GM12892 (cell line): ENCODE results near the gene MRPL38.

Experiments
- POLR2A ChIP-seq: IDR thresholded peaks from 2 replicates; pipeline ENCODE4 v1.6.1; 2011; ENCODE audit warnings: low read depth, low read length, control low read depth
- POLR2AphosphoS5 ChIP-seq: IDR thresholded peaks from 2 replicates; pipeline ENCODE4 v1.6.1; 2011; ENCODE audit warnings: low read depth, low read length, control low read depth
- TAF1 ChIP-seq: IDR thresholded peaks from 2 replicates; pipeline ENCODE4 v1.6.1; 2011; ENCODE audit warnings: low read depth, mild to moderate bottlenecking, control low read depth, low read length, borderline replicate concordance

DNA sequence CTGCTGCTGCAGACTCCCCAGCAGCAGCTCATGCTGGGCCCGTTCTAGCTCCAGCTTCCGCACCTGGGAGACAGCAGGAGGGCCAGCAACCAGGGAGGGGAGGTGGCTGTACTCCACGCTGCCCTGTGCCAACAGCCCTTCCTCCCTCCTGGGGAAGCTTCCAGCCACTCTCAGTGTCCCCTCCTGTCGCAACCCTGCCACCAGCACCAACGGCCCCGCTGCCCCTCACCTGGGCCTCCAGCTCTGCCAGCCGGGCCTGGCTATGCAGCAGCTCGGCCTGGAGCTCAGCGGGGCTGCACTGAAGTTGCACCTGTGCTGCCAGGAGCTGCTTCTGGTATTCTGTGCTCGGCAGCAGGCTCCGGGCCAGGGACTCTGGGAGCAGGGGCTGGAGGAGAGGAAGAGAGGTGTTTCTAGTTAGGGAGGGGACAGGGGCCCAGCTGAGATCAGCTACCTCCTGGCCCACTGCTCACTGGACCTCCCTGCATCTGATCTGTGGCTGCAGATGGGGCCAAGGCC is 15.4 kb upstream of the MRPL38 start:
- TF ChIP-seq POLR2A, result no peak
- no peak for TF ChIP-seq POLR2AphosphoS5
- no peak for TF ChIP-seq TAF1
